ENCODE data around the gene TSR1.

The TSR1 gene

GRCh38 chr17:2368359-2368758 is 32.1 kb upstream of the TSR1 start:
- no peak for DNase-seq

DNA sequence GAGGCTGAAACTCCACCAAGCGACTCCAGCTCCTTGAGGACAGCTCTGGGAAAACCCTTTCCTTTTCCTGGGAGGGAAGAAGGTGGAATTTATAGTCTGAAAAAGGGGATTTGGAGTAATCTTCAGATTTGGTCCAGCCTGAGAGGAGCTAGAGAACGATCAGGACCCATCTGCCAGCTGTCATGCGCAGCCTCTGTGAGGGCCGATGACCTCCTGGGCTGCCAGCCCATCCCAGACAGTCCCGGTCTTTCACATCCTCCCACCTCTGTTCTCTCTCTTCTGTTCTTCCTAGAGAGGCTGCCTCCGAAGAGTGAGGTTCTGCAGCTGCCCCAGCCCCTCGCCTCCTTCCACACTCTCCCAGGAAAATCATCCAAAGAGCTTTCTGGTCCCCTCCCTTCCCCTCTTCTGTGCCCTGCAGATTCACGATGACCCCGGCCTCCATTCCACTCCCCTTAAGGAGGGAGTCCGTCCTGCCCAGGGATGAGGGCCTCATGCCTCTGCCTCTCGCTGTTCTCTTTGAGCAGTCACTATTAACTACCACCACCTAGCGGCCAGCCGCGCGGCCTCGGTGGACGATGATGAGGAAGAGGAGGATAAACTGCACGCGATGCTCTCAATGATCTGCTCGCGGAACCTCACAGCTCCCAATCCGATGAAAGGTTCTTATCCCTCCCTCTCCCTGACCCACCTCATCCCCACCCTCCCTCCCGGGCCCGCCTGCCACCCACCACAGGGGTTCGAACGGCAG is 30.7 kb upstream of the TSR1 start:
- no peak for DNase-seq

- DNase-seq = no peak
Measured at GRCh38 chr17:2365132-2365531, 28.9 kb upstream of the TSR1 start.

GRCh38 chr17:2364763-2365116 is 28.5 kb upstream of the TSR1 start:
- no peak for DNase-seq

- DNase-seq = no peak
Measured at GRCh38 chr17:2363851-2364762, 27.9 kb upstream of the TSR1 start.

DNA sequence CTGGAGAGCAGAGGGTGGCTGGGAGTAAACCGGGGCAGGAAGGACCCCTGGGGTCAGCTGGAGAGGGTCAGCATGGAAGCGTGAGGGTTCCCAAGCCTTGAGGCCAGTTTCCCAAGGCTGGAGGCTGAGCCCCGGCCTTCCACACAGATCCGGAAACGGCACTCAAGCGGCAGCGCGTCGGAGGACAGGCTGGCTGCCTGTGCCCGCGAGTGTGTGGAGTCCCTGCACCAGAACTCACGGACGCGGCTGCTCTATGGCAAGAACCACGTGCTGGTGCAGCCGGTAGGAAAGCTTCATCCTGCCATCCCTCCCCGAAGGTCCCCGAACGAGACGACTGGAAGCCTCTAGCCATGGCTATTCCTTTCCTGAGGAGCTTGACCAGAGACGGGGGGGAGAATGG is 27.1 kb upstream of the TSR1 start:
- no peak for DNase-seq

GRCh38 chr17:2362881-2363280 is 26.6 kb upstream of the TSR1 start:
- no peak for DNase-seq

GRCh38 chr17:2362416-2362815 is 26.2 kb upstream of the TSR1 start:
- DNase-seq = no peak

DNA sequence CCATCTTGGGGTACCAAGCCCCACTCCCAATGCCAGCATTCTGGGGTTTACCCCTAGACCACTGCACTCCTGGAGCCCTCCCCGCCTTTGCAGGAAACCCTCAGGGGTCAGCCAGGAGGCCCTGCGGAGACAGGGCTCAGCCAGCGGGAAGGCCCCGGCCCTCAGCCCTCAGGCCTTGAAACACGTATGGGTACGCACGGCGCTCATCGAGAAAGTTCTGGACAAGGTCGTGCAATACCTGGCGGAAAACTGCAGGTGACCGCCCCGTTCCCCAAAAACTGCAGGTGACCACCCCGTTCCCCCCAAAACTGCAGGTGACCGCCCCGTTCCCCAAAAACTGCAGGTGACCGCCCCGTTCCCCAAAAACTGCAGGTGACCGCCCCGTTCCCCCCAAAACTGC is 25.8 kb upstream of the TSR1 start:
- no peak for DNase-seq

- DNase-seq = no peak
Measured at GRCh38 chr17:2361010-2361760, 24.9 kb upstream of the TSR1 start.

- DNase-seq = no peak
Measured at GRCh38 chr17:2357931-2358434, 21.7 kb upstream of the TSR1 start.

GRCh38 chr17:2357237-2357636 is 21.0 kb upstream of the TSR1 start:
- no peak for DNase-seq

DNA sequence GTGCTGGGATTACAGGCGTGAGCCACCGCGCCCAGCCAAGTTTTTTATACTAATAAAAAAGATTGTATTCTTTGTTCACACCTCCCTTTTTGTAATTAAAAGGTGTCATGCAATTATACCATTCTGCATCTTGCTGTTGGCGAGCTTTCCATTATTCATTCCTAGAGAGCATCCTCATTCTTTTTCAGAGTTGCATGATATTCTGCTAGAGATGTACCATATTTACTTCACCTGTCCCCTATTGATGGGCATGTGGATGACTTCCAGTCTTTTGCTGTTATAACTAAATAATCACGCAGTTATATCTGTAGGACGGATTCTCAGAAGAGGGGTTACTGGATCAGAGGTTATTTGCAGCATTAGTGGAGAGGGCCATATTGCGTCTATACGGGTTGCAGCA is 18.1 kb upstream of the TSR1 start:
- no peak for DNase-seq

DNA sequence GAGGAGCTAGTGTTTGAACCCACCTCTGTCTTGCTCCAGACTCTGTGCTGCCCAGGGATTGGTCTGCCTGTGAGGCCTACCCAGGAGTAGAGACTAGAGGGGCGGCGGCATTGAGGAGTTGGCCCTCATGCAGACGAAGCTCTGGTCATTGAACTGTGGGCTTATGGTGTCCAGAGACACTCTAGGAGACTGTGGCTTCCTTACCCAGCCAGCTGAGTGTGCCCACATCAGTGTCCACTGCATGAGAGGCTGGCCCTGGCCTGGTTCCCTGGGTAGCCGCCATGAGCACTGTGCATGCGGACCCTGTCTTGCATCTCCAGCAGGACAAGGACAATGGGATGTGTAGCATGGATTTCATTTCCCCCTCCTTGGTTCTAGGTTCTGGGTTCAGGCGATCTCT is 15.0 kb upstream of the TSR1 start:
- DNase-seq = no peak

GRCh38 chr17:2347805-2348685 is 11.8 kb upstream of the TSR1 start:
- DNase-seq = peak; percentile 84

DNA sequence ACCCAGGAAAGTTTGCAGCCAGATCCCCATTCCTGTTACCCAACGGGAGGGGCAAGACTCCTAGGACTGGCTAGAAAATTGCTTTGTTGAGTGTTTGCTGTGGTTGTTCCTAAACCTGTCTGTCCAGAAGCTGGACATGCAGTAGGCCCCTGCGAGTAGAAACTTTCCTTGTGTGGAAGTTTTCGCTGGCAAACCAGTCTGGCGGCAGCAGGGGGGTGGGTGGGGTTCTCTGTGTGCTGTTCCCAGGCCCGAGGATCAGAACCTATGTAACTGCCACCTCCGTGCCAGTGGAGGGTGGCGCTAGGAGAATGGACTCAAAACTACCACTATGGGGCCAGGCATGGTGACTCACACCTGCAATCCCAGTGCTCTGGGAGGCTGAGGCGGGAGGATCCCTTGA is 10.2 kb upstream of the TSR1 start:
- no peak for DNase-seq

DNA sequence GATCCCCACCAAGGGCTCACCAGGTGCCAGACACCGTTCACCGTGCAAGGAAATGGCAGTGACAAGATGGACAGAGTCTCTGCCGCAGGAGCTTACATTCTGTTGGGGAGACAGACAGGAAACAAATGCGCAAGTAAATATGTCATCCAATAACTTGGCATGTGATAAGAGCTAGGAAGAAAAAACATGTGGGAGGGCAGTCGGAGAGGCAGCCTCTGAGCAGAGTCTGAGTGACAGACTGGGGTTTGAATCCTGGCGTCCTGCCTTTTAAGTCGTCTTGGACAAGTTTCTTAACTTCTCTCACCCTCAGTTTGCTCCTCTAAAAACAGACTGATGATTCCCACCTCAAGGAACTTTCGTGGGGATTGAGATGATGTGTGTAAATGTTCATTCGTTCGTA is 8.3 kb upstream of the TSR1 start:
- DNase-seq = no peak

DNA sequence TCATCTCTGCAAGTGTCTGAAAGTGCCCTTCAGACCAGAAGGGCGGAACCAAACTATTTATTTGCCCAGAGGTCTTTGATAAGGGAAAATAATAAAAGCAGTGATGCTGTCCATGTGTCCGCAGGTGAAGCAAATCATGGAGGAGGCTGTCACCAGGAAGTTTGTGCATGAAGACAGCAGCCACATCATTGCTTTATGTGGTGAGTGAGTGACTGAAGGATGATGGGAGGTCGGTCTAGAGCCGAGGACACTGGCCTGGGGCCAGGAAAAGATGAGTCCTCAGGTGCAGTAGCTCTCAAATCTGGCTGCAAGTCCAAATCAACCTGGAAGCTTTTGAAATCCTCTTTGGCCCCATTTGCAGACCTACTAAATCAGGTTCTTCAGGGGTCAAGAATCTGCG is 7.2 kb upstream of the TSR1 start:
- DNase-seq = no peak

- peak; percentile 17 for DNase-seq
Measured at GRCh38 chr17:2338315-2338657, 2.0 kb upstream of the TSR1 start.

DNA sequence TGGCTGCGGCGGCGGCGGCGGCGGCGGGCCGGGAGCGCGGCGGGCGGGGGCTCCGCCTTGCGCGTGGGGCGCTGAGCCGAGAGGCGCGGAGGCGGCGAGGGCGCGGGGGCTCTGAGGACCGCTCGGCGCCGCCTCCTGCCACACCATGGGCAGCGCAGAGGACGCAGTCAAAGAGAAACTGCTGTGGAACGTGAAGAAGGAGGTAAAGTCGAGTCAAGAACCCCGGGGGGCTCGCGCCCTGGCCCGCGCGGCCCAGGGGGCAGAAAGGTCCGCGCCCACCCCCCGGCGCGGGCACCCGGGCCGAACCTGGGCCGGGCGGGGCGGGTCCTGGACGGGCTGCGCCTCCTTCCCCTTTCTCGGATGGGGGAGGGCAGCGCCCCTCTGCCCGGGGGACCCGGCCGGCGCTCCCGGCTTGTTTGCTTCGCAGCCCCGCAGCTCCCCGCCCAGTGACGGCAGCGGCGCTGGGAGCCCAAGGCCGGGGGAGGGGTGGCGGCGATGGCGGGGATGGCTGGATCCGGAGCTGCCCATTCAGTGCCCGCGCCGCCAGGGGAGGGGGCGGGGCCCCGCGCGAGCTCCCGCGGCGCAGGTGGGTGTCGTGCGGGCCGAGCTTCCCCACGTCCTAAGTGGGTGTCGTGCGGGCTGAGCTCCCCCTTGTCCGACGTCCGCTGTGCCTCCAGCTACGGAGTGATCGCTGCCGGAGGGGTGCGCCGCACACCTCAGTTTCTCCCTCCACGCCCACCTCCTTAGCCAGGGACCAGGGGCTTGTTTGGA is 1.5 kb upstream of the TSR1 start:
- DNase-seq = peak; percentile 48

- DNase-seq = peak; percentile 52
Measured at GRCh38 chr17:2336852-2337543, 741 bp upstream of the TSR1 start, which contains the start of gene SGSM2. SGSM2 (plus strand) TSS chr17:2337501; CDS start chr17:2337689, 188 bp downstream.

Measured in fibroblast of skin of right quadriceps (primary cell).